Progenitor cell of endocrine pancreas (in vitro differentiated cells): ENCODE data around the gene OR51I2. TPM values are rescaled to one million over a fixed set of nuclear protein-coding genes. Genes with fewer than 3 reads are reported as not detected.

Source experiments
- DNase-seq: peaks from one replicate; pipeline ENCODE4 v3.0.0; 2021; ENCODE audit warnings: low spot score; ENCODE audit not compliant: unreplicated experiment
- H3K27ac Mint-ChIP-seq: 2 replicates; pipeline ENCODE4 v1.8.0; 2021; ENCODE audit warnings: mild to moderate bottlenecking, moderate library complexity, mixed read lengths
- H3K27me3 Mint-ChIP-seq: 2 replicates; pipeline ENCODE4 v1.8.0; 2021; ENCODE audit warnings: mixed read lengths
- H3K36me3 Mint-ChIP-seq: 2 replicates; pipeline ENCODE4 v1.8.0; 2022; ENCODE audit warnings: mixed read lengths; ENCODE audit not compliant: insufficient read depth
- H3K4me1 Mint-ChIP-seq: 2 replicates; pipeline ENCODE4 v1.8.0; 2021; ENCODE audit warnings: low read depth, mixed read lengths
- H3K4me3 Mint-ChIP-seq: 2 replicates; pipeline ENCODE4 v1.8.0; 2021; ENCODE audit warnings: low read depth, mild to moderate bottlenecking, moderate library complexity, mixed read lengths
- H3K9me3 Mint-ChIP-seq: 2 replicates; pipeline ENCODE4 v1.8.0; 2021; ENCODE audit warnings: low read depth, mixed read lengths
- CTCF ChIP-seq: fragments of 200-600 bp; sonication (generic); IDR thresholded peaks from one replicate; pipeline ENCODE4 v1.5.0; 2021; ENCODE audit warnings: antibody characterized with exemption, mild to moderate bottlenecking; ENCODE audit not compliant: unreplicated experiment
- total RNA-seq: library from RNA; stranded (reverse); gene quantifications from 2 replicates; pipeline ENCODE4 v1.2.1, GENCODE V29; 2021

OR51I2 gene
- total RNA-seq, 1 donor from 2014 or later, result not detected

GRCh38 chr11:5441414-5441813 lies 7.7 kb upstream of the OR51I2 start, which contains the start of gene OR51I1:
TSS of gene OR51I1 (minus strand) at chr11:5441514. CDS start at chr11:5441514, 0 bp downstream.
- Mint-ChIP-seq H3K4me3 (no peak within 1 kb of the TSS), H3K4me1 (peaks cover 7% of the 10 kb centered on the region), H3K36me3 (no peaks in the 10 kb centered on the region), H3K27me3 (peaks cover 3% of the 10 kb centered on the region), H3K27ac (no peak within 1 kb of the TSS), H3K9me3 (no peaks in the 10 kb centered on the region)
- no peak for DNase-seq
- TF ChIP-seq CTCF, result no peak

- Mint-ChIP-seq H3K4me3 (no peak overlapping the region), H3K4me1 (peaks cover 1% of the 10 kb centered on the region), H3K9me3 (no peaks in the 10 kb centered on the region), H3K27me3 (no peaks in the 10 kb centered on the region), H3K36me3 (no peaks in the 10 kb centered on the region), H3K27ac (no peak overlapping the region)
- TF ChIP-seq CTCF, result no peak
- no peak for DNase-seq
These were observed 5.2 kb upstream of the OR51I2 start for GRCh38 chr11:5443835-5444393.

GRCh38 chr11:5449432-5449831 lies 309 bp downstream of the OR51I2 start:
- H3K9me3 Mint-ChIP-seq, result no peaks in the 10 kb centered on the region
- DNase-seq, result no peak
- H3K4me3 Mint-ChIP-seq, result no peak overlapping the region
- no peaks in the 10 kb centered on the region for H3K36me3 Mint-ChIP-seq
- no peaks in the 10 kb centered on the region for H3K27me3 Mint-ChIP-seq
- TF ChIP-seq CTCF, result no peak
- H3K4me1 Mint-ChIP-seq, result peaks cover 7% of the 10 kb centered on the region
- no peak overlapping the region for H3K27ac Mint-ChIP-seq

GRCh38 chr11:5460983-5461621 lies 12.0 kb downstream of the OR51I2 start:
- Mint-ChIP-seq H3K36me3 (no peaks in the 10 kb centered on the region), H3K4me3 (no peak overlapping the region), H3K4me1 (peaks cover 1% of the 10 kb centered on the region), H3K9me3 (peaks cover 7% of the 10 kb centered on the region), H3K27ac (no peak overlapping the region), H3K27me3 (no peaks in the 10 kb centered on the region)
- TF ChIP-seq CTCF, result no peak
- no peak for DNase-seq

GRCh38 chr11:5467527-5467926 lies 18.4 kb downstream of the OR51I2 start:
- Mint-ChIP-seq H3K27me3 (no peaks in the 10 kb centered on the region), H3K4me1 (peaks cover 6% of the 10 kb centered on the region), H3K36me3 (no peaks in the 10 kb centered on the region), H3K4me3 (no peak overlapping the region), H3K9me3 (no peaks in the 10 kb centered on the region), H3K27ac (no peak overlapping the region)
- no peak for DNase-seq
- TF ChIP-seq CTCF, result no peak
